Posterior vena cava (tissue), 2 donors: ENCODE measurements around the gene IL19. TPM values are rescaled to one million over a fixed set of nuclear protein-coding genes. Genes with fewer than 3 reads are reported as not detected.

Experiments used
- DNase-seq: peaks from one replicate; pipeline ENCODE4 v3.0.0-alpha.2; 2020; ENCODE audit warnings: low spot score
- intact Hi-C, 2 donors: fragments of 100-400 bp; cut with DNase I; formaldehyde crosslinking; loops; one replicate each; pipeline versions ENCODE4 v1.14.1 to v1.14.2; 2022 to 2023
- long read RNA-seq, 2 donors: library from polyadenylated mRNA; unstranded; transcript quantifications; one replicate each; pipeline ENCODE4 v2.0.0, GENCODE V29; 2020 to 2021
- total RNA-seq, 2 donors: library from RNA; stranded (reverse); fragmentation: NEBNext Ultra II Directional; extraction: Animal tissue kit (Norgen Biotek cat#: 25700); gene quantifications; one replicate each; pipeline ENCODE4 v1.2.1, GENCODE V29; 2021
- donor health status: DM: yes; HTN: yes; CAD: no.
- donor health status: DM: yes; HTN: yes; CAD: no.

The IL19 gene, protein sequence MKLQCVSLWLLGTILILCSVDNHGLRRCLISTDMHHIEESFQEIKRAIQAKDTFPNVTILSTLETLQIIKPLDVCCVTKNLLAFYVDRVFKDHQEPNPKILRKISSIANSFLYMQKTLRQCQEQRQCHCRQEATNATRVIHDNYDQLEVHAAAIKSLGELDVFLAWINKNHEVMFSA
- not detected for total RNA-seq
- long read RNA-seq, donor 1: 0 reads
- long read RNA-seq, donor 2: 0 reads

DNA sequence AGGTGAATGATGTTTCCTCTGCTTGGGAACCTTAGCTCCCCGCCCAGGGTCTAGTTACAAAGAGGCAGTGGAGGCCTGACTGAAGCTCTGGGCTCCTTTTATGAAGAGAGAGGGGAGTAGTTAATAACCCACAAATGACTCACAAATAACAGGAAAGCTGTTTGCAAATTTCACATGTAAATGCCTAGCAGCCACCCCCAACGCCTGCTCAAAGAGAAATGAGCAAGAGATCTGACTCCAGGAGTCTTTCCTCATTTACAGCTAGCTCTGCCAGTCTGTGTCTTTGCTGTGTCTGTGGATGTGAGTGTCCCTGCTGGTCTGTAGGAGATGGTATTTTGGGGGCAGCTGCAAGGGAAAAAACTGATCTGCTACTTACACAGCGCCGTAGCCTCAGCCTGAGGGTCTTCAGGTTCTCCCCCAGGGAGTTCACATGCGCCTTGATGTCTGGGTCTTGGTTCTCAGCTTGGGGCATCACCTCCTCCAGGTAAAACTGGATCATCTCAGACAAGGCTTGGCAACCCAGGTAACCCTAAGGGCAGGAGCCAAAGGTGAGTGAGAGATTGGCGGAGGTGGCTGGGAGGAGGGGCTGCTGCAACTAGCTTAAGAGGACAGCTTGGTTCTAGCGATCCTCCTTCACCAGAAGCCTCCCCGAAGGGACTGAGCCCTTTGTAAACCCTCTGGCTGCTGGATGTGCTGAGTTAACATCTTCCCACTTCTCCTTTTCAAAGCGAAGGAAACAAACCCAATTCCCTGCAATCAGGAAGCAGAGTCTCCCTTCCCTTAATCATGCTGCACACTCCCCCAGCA lies at the start of gene IL19:
TSS of gene IL19 (plus strand) at position 243 of the 807 bp plus-strand sequence. CDS start 65,890 bp downstream, outside the sequence.
- intact Hi-C loops: no loop called here
- DNase-seq: no peak

DNA sequence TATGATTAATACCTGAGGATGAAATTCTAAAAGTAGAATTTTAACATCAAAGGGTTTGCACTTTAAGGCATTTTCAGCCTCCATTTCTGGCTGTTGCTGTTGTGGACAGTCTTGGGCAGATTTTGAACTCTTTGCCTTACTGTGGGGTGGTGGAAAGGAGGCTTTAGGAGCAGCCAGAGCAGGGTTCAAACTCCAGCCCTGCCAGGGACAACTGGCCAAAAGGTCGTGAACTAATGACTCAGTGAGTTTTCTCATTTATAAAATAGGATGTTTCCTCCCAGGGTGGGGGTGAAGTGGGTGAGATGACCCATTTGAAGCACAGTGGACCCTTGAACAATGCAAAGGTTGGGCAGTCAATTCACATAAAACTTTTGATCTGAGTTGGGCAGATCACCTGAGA lies 49.1 kb upstream of the IL19 start:
- DNase-seq: no peak
- intact Hi-C loops: no loop called here

DNA sequence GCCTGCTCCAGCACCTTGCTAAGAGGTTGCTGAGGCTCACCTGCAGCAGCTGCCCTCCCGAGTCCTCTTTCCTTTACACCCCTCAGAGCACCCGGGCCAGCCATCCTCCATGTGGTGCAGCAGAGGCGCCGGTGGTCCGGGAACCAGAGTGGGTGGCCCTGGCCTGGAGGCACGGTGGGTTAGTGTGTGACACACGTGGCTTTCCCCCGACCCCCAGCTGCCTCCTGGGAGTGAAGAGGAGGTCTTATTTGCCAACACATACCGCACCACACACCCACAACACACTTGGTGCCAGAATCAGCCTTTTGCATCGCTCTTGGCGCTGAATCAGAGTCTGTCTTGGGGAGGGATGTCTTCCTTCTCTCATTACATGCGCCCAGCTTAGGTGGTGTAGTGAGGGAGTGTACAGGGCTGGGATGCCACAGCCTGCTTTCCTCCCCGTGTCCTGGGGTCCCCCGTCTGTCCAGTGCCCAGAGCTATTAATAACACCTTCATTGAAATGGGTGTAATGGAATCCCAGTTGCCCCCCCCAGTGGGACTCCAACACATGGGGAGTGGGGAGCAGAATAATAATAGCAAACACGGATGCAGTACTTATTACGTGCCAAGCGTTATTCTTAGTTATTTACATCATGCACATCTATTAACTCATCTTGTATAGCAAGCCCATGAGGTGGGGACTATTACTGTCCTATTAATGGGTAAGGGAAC lies 47.7 kb upstream of the IL19 start:
- intact Hi-C loops: no loop called here
- no peak for DNase-seq

DNA sequence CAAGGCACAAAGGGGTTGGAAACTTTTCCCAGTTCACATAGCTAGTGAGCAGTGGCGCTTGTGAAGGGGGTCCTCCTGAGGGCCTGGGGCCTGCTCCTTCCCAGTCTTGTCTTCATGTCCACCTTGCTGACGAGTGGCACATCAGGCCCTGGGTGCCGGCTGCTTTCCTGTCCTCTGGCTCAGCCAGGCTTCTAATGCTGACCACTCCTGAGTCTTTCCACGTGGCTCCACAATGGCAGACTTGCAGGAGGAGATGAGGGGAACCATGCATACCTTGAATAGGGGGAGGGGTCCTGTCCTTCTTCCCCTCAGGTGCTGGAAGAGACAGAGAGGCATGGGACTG lies 47.1 kb upstream of the IL19 start:
- no peak for DNase-seq
- intact Hi-C loops: no loop called here

DNA sequence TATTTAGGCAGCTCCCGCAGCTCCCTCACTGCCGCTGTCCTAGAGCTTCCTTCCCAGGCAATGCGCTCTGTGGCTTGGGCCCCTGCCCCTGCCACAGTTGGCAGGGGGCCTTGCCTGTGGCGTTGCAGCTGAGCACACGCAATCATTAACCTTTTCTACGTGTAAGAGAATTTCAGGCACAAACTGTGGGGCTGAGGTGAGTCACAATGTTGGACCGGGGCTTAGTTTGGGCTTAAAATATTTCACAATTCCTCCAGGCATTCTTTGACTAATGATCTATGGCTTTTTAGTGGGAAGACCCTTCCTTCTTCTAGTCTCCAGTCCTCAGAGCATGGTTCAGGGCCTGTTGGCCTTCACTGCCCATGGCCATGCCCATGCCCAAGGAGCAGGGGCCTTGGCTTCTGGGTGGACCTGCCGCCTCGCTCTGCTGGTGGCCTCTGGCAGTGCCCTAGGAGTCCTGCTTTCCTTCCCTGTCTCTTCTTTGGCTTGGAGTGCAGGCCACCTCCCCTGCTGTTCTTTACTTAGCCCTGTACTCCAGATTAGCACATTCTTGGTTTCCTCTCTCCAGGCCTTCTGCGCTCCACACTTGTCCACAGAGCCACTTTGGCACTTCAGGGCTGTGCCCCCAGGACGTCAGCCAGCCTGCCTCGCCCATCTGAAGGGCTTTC lies 46.6 kb upstream of the IL19 start:
- intact Hi-C loops: no loop called here
- peak; percentile 88 for DNase-seq

DNA sequence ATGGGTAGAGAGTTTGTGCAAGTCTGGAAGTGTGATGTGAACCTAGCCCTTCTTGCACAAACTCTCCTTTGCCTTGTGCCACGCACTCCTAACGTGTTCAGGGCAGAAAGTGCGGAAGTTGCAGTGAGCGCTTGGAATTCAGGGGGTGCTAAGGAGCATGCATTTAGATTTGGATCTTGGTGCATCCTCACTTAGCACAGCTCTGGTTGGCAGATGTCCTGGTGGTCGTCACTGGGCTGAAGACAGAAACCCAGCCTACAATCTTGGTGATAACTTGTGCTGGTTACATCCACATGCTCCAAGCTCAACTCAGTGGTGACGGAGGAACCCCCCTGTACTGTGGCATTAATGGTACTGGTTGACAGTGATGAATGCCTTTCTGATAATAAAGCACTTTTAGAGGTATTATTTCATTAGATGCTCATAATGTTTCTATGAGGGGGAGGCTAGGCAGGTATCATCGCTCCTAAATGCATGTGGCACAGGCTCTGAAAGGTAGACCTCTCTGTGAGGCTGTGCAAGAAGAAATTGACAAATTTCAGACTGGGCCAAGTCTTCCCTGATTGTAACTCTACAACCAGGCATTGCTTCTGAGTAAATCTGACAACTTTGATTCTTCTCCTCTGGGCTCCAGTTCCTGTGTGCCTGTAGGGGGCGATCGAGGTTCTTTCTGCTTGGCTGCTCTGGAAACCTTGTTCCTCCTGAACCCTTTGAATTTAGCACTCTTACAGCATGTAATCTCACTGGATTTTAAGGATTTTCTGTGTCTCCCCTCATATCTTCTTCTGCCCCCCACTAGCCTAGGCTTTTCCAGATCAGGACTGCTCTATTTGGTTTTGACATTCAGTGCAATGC lies 45.2 kb upstream of the IL19 start:
- no peak for DNase-seq

DNA sequence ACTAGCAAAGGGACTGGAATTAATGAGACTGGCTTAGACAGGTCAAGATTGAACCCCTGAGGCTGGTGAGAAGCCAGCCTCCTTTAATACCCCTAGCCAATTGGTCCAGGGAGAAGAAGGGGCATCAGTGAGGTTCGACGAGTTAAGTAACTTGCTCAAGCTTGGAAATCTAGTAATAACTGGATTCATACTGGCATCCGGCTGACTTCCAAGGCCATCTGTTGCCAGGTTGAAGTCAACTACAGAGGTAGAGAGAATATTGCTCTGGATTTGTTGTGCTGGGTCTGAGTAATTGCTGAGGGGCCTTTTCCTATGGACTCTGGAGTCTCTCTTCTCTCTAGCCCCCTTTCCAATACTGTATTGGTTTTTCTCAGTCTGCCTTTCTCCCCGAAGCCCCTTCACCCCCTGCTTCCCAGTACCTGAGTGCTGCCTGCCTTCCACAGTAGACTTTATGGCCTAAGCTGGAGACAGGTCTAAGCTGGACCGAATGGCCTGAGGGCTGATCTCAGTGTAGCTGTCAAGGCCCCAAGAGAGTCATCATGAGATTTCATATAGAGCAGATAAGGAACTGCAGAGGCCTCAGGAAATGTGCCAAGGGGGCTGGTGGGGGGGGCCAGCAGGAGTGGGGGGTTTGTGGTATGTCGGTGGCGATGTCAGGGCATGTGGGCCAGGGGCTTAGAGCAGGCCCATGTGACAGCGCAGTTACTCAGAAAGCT lies 42.4 kb upstream of the IL19 start:
- DNase-seq: no peak
- intact Hi-C loops: loop anchor here in 1 of 2 donors (5.0 kb wide), 3 partner anchors 41 to 179 kb away; no protein-coding TSS in a partner anchor

More for the DNA sequence above, 45.2 kb upstream of the IL19 start:
- intact Hi-C loops: loop anchor here in 1 of 2 donors (5.0 kb wide), 3 partner anchors 38 to 182 kb away; no protein-coding TSS in a partner anchor

DNA sequence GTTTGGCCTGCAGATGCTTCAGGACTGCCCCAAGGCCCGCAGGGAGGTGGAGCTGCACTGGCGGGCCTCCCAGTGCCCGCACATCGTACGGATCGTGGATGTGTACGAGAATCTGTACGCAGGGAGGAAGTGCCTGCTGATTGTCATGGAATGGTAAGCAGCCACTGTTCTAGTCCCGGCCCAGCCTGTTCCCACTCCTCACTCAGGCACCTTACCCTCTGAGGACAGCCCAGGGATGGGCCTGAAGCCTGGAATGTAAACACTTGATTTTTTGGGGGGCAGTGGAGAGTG lies 41.9 kb upstream of the IL19 start:
- no peak for DNase-seq
- intact Hi-C loops: loop anchor here in 1 of 2 donors (5.0 kb wide), 3 partner anchors 41 to 179 kb away; no protein-coding TSS in a partner anchor

DNA sequence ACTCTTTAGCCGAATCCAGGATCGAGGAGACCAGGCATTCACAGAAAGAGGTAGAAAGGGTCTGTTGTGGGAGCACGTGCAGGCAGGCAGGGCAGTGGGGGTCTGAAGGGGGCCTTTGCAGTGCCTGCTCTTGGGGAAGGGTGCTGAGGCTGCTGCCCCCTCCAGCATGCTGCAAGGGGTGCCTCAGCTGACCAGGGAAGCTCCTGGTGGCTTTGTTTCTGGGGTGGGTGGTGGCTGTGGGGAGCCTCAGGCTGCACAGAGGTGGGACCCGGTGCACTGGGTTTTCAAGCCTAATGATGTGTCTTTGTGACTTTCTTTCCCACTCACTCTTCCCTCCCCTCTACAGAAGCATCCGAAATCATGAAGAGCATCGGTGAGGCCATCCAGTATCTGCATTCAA lies 41.5 kb upstream of the IL19 start:
- no peak for DNase-seq
- intact Hi-C loops: loop anchor here in 1 of 2 donors (5.0 kb wide), 3 partner anchors 42 to 178 kb away; no protein-coding TSS in a partner anchor

DNA sequence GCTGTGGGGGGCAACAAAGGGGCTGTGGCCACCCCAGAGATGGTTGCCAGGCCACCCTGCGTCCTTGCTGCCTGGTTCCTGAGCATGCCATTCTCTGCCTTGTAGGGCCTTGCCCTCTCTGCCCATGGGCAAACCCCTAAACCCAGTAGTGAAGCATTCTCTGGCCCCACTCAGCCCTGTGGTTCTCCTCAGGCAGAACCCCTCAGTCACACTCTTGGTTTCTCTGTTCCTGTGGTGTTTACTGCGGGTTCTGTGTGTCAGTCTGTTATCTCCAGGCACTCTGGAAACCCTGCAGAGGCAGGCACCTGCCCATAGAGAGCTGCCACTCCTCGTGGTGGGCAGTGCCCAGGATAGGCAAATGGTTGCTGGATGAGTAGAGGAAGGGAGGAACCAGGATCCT lies 41.1 kb upstream of the IL19 start:
- intact Hi-C loops: loop anchor here in 1 of 2 donors (5.0 kb wide), 3 partner anchors 42 to 178 kb away; no protein-coding TSS in a partner anchor
- DNase-seq: no peak

DNA sequence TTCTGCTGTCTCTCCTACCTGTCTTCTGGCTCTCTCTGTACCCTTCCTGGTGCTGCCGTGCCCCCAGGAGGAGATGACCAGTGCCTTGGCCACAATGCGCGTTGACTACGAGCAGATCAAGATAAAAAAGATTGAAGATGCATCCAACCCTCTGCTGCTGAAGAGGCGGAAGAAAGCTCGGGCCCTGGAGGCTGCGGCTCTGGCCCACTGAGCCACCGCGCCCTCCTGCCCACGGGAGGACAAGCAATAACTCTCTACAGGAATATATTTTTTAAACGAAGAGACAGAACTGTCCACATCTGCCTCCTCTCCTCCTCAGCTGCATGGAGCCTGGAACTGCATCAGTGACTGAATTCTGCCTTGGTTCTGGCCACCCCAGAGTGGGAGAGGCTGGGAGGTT lies 38.1 kb upstream of the IL19 start:
- intact Hi-C loops: loop anchor here in 1 of 2 donors (10.0 kb wide), 1 partner anchor 172 kb away; no protein-coding TSS in a partner anchor
- no peak for DNase-seq

DNA sequence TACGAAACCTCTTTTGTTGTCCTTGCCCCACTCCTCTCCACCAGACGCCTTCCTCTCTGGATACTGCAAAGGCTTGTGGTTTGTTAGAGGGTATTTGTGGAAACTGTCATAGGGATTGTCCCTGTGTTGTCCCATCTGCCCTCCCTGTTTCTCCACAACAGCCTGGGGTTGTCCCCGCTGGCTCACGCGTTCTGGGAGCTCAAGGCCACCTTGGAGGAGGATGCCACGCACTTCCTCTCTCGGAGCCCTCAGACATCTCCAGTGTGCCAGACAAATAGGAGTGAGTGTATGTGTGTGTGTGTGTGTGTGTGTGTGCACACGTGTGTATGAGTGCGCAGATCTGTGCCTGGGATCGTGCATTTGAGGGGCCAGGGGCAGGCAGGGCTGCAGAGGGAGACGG lies 37.6 kb upstream of the IL19 start:
- no peak for DNase-seq
- intact Hi-C loops: loop anchor here in 1 of 2 donors (10.0 kb wide), 1 partner anchor 172 kb away; no protein-coding TSS in a partner anchor

DNA sequence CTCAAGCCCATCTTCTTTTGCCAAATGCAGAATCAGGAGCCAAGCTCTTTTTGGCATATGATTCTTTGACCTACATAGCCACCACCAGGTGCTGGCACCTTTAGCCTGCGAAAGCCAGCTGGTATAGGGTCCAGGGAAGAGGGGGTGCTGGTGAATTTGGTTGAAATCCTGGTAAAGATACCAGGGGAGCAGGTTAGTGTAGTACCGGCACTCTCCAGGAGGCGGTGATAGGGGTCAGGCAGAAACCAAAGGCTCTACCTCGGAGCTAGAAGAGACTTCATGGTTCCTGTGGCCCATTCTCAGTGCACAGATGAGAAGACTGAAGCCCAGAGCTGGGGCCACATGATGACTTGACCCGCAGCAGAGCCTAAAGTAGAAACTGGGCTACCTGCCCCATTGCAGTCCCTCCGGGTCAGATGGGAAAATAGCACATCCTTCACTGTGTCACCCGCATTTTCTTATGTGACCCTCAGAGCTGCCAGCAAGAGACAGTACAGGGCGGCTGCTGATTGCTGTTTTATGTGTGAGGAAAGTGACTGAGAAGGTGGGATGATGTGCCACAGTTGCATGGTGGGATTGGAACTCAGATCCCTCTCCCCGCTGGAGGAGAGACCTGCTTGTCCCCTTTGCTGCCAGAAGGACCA lies 36.0 kb upstream of the IL19 start:
- no peak for DNase-seq
- intact Hi-C loops: loop anchor here in 1 of 2 donors (10.0 kb wide), 1 partner anchor 170 kb away; no protein-coding TSS in a partner anchor

DNA sequence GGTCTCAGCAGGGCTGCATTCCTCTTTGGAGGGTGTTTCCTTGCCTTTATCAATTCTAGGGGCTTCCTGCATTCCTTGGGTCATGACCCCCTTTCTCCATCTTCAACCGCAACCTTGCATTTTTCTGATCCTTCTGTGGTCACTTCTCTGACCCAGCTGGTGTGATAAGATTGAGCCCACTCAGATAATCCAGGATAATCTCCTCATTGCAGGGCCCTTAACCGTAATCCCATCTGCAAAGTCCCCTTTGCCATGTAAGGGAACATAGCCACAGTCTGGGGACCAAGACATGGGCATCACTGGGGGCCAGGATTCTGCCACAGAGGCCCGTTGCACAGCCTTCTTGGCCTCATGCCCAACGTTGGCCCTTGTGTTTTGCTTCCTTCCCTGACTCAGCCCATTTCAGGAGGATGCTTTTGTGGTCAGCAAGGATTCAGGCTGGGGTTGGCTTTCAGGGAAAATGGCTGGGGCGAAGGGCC lies 35.0 kb upstream of the IL19 start:
- intact Hi-C loops: loop anchor here in 1 of 2 donors (10.0 kb wide), 1 partner anchor 169 kb away; no protein-coding TSS in a partner anchor
- no peak for DNase-seq

DNA sequence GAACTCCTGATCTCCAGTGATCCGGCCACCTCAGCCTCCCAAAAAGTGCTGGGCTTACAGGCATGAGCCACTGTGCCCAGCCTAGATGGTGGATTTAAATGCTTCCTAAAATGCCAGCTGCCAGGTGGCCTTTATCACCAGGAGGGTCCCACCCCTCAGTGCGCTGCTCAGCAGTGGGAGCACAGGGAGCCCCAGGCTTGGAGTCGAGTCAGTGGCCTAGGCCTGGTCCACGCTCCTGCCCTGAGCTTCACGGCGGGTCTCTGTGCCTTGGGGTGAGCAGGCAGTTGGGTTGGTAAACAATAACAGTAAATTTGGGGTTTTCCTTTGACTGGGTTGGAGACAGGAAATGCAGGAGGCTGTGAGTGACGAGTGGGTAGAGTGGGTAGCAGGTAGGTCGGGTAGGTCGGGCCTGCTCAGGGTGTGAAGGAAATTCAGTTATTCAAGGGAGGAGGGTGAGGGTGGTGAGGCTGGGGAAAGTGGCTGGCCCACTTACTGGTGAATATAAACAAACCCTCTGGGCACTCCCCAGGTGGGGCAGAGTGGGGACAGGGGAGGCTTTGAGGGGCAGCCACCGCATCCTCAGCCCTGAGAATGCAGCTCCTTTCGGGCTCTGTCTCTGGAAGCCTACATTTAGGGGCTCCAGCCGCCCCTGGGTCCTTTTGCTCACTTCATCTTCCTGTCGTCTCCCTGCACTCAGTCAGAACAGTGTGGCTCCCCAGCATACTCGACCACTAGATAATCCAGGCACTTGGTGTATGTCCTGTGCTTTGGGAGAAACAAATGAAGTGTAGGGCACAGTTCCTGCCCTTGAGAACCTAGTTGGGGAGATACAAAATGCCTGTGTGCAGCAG lies 33.5 kb upstream of the IL19 start:
- intact Hi-C loops: loop anchor here in 1 of 2 donors (10.0 kb wide), 1 partner anchor 168 kb away; no protein-coding TSS in a partner anchor

DNA sequence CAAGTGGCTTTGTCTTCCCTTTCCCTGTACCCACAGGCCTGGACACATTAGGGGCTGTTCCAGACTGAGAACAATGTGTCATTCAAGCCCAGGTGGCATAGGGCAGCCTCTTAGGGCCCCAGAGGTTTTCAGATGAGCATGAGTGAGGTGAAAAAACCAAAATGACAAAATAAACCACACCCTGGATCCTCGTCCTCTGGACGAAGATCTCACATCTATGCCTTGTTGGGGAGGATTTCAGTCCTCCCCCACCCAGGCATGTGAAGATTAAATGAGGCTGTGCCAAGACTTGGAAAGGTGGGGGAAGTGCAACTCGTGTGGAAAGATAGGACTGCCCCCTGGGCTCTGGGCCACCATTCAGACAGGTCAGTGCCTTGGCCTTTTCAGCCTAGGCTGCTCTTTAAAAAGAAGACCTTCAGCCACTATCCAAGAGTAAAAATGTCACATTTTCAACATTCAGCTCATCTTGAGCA lies 32.8 kb upstream of the IL19 start:
- no peak for DNase-seq
- intact Hi-C loops: loop anchor here in 1 of 2 donors (1.0 to 10.0 kb wide), 2 partner anchors 31 to 167 kb away; no protein-coding TSS in a partner anchor

More for the DNA sequence above, 33.5 kb upstream of the IL19 start:
- no peak for DNase-seq
